Endodermal cell (in vitro differentiated cells): Measurements from ENCODE around the gene ENAH. TPM values are rescaled to one million over a fixed set of nuclear protein-coding genes. Genes with fewer than 3 reads are reported as not detected.

Source experiments
- DNase-seq: peaks from one replicate; pipeline ENCODE4 v3.0.0-alpha.2; 2017
- H3K27ac ChIP-seq: 2 replicates; pipeline ENCODE4 v1.5.1; 2013; ENCODE audit warnings: mild to moderate bottlenecking, low read depth, low read length, moderate library complexity
- H3K27me3 ChIP-seq: 2 replicates; pipeline ENCODE4 v1.6.1; 2013; ENCODE audit warnings: mild to moderate bottlenecking, low read length, moderate library complexity; ENCODE audit not compliant: insufficient read depth, control insufficient read depth, poor library complexity, severe bottlenecking
- H3K36me3 ChIP-seq: 2 replicates; pipeline ENCODE4 v1.7.0; 2013; ENCODE audit warnings: mild to moderate bottlenecking, low read length, moderate library complexity; ENCODE audit not compliant: control insufficient read depth, insufficient read depth
- H3K4me1 ChIP-seq: one replicate; pipeline ENCODE4 v1.7.0; 2013; ENCODE audit warnings: low read length; ENCODE audit not compliant: control insufficient read depth, insufficient read depth
- H3K4me3 ChIP-seq: 2 replicates; pipeline ENCODE4 v1.5.1; 2013; ENCODE audit warnings: mild to moderate bottlenecking, low read length, moderate library complexity
- H3K9ac ChIP-seq: 2 replicates; pipeline ENCODE4 v1.6.1; 2013; ENCODE audit warnings: mild to moderate bottlenecking, low read length, moderate library complexity; ENCODE audit not compliant: poor library complexity, severe bottlenecking; ENCODE audit errors: extremely low read depth
- H3K9me3 ChIP-seq: 2 replicates; pipeline ENCODE4 v1.6.1; 2013; ENCODE audit warnings: mild to moderate bottlenecking, low read length, moderate library complexity; ENCODE audit not compliant: control insufficient read depth
- H3K27ac Mint-ChIP-seq: 2 replicates; pipeline ENCODE4 v1.8.0; 2020; ENCODE audit warnings: mixed read lengths
- H3K27me3 Mint-ChIP-seq: 2 replicates; pipeline ENCODE4 v1.8.0; 2021; ENCODE audit warnings: mild to moderate bottlenecking, mixed read lengths; ENCODE audit not compliant: insufficient read depth
- H3K36me3 Mint-ChIP-seq: 2 replicates; pipeline ENCODE4 v1.8.0; 2020; ENCODE audit warnings: low read depth, mixed read lengths
- H3K4me1 Mint-ChIP-seq: 2 replicates; pipeline ENCODE4 v1.8.0; 2020; ENCODE audit warnings: mixed read lengths
- H3K4me3 Mint-ChIP-seq: 2 replicates; pipeline ENCODE4 v1.8.0; 2020; ENCODE audit warnings: mild to moderate bottlenecking, moderate library complexity, mixed read lengths
- H3K9me3 Mint-ChIP-seq: 2 replicates; pipeline ENCODE4 v1.8.0; 2020; ENCODE audit warnings: mild to moderate bottlenecking, mixed read lengths
- WGBS, 2 experiments: methylation state at CpG; one replicate each; pipeline versions ENCODE4 v1.1.5 to v1.1.7; 2013; ENCODE audit warnings: missing lambda C conversion rate in 2 of 2, mixed read lengths in 1 of 2; ENCODE audit not compliant: insufficient coverage in 1 of 2, insufficient read length in 1 of 2; 5-methylcytosine and 5-hydroxymethylcytosine counted together
- total RNA-seq, 2 donors: library from RNA; stranded (reverse); fragmentation: NEBNext Ultra II Directional in 1 of 2; extraction: Animal tissue kit (Norgen Biotek cat#: 25700) in 1 of 2; gene quantifications; 2 replicates in 1 of 2; 3 replicates in 1 of 2; pipeline ENCODE4 v1.2.1, GENCODE V29; 2021
- TF ChIP-seq, protein P1 (sequence below): fragments of 200-600 bp; sonication (generic); conservative IDR thresholded peaks from 2 replicates; pipeline ENCODE4 v1.5.0; 2021; ENCODE audit warnings: antibody characterized with exemption, mild to moderate bottlenecking

The ENAH gene
- total RNA-seq, 2 donors from 2014 or later, result 263 to 267 TPM

DNA sequence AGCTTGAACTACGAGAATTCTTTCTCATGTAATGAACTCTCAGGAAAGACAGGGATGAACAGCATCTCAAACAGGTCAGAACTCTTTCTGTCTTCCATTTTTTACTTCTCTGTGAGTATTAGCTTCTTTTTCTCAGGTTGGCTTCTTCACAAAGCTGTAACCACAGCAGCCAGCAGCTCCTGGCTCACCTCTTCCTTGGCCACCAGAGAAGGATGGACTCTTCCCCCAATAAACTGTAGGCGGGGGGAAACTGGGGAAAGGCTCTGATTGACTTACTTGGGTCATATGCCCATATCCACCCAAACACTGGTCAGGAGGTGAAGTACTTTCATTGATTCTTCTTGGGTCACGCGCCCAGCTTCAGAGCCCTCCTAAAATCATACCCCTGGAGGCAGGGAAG lies 14.4 kb upstream of the ENAH start:
- H3K27ac ChIP-seq, result no peak overlapping the region
- H3K4me1 ChIP-seq, result no peaks in the 10 kb centered on the region
- DNase-seq, result no peak
- Mint-ChIP-seq H3K27me3 (no peaks in the 10 kb centered on the region), H3K4me3 (no peak overlapping the region), H3K36me3 (no peaks in the 10 kb centered on the region), H3K4me1 (peaks cover 4% of the 10 kb centered on the region), H3K27ac (no peak overlapping the region), H3K9me3 (no peaks in the 10 kb centered on the region)
- TF ChIP-seq, protein P1, sequence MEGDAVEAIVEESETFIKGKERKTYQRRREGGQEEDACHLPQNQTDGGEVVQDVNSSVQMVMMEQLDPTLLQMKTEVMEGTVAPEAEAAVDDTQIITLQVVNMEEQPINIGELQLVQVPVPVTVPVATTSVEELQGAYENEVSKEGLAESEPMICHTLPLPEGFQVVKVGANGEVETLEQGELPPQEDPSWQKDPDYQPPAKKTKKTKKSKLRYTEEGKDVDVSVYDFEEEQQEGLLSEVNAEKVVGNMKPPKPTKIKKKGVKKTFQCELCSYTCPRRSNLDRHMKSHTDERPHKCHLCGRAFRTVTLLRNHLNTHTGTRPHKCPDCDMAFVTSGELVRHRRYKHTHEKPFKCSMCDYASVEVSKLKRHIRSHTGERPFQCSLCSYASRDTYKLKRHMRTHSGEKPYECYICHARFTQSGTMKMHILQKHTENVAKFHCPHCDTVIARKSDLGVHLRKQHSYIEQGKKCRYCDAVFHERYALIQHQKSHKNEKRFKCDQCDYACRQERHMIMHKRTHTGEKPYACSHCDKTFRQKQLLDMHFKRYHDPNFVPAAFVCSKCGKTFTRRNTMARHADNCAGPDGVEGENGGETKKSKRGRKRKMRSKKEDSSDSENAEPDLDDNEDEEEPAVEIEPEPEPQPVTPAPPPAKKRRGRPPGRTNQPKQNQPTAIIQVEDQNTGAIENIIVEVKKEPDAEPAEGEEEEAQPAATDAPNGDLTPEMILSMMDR, result no peak
- H3K27me3 ChIP-seq, result no peaks in the 10 kb centered on the region
- H3K9me3 ChIP-seq, result no peaks in the 10 kb centered on the region
- no peak overlapping the region for H3K9ac ChIP-seq
- WGBS, 2 experiments, result 92 to 100% methylated on average over 1 to 4 of the region's 4 CpGs
- H3K36me3 ChIP-seq, result no peaks in the 10 kb centered on the region
- no peak overlapping the region for H3K4me3 ChIP-seq

DNA sequence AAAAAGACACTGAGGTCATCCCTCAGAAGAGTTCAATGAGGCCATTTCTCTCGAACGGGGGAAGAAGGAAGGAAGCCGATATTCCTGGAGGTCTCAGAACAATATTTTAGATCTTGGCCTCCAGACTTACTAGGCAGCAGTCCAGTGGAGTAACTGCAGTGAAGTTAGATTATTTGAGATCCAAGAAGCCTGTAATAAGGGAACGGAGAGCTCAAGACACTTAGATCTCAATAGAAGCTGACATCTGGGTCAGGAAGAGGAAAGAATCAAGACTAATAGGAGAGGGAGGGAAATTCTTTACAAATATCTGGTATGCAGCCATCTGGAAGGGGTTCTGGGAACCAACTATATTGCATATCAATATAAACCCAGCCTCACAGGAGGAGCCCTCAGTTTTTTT lies 13.6 kb upstream of the ENAH start:
- H3K9me3 Mint-ChIP-seq, result no peaks in the 10 kb centered on the region
- no peak overlapping the region for H3K4me3 Mint-ChIP-seq
- H3K27ac Mint-ChIP-seq, result no peak overlapping the region
- Histone ChIP-seq H3K36me3 (no peaks in the 10 kb centered on the region), H3K9me3 (no peaks in the 10 kb centered on the region), H3K4me1 (no peaks in the 10 kb centered on the region), H3K9ac (no peak overlapping the region), H3K27ac (no peak overlapping the region), H3K4me3 (no peak overlapping the region), H3K27me3 (no peaks in the 10 kb centered on the region)
- H3K27me3 Mint-ChIP-seq, result no peaks in the 10 kb centered on the region
- TF ChIP-seq, protein P1, result no peak
- peaks cover 2% of the 10 kb centered on the region for H3K4me1 Mint-ChIP-seq
- no peaks in the 10 kb centered on the region for H3K36me3 Mint-ChIP-seq
- 86 to 92% methylated on average over 4 of the region's 4 CpGs for WGBS, 2 experiments
- DNase-seq, result no peak

DNA sequence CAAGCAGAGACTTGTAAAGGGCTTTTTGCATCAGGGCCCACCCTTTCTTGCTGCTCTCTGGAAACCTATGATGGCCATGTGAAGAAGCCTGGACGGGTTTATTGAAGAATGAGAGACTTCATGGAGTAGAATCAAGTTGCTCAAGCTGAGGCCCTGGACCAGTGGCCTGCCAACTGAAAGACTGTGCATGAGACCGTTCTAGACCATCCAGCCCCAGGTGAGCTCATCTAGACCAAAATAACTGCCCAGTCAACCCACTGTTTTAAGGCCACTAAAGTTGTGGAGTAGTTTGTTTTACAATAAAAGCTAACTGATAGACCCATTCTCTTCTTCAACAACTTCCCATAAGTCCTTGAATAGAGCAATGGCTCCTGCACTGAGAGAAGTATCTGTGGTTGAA lies 11.8 kb upstream of the ENAH start:
- no peak overlapping the region for H3K9ac ChIP-seq
- TF ChIP-seq, protein P1, result no peak
- H3K27ac Mint-ChIP-seq, result no peak overlapping the region
- H3K4me1 ChIP-seq, result no peaks in the 10 kb centered on the region
- H3K4me1 Mint-ChIP-seq, result no peaks in the 10 kb centered on the region
- H3K27me3 Mint-ChIP-seq, result no peaks in the 10 kb centered on the region
- no peaks in the 10 kb centered on the region for H3K27me3 ChIP-seq
- H3K4me3 ChIP-seq, result no peak overlapping the region
- no peaks in the 10 kb centered on the region for H3K36me3 Mint-ChIP-seq
- H3K4me3 Mint-ChIP-seq, result no peak overlapping the region
- DNase-seq, result no peak
- H3K9me3 ChIP-seq, result no peaks in the 10 kb centered on the region
- no peaks in the 10 kb centered on the region for H3K9me3 Mint-ChIP-seq
- 78 to 97% methylated on average over 1 to 2 of the region's 2 CpGs for WGBS, 2 experiments
- H3K36me3 ChIP-seq, result no peaks in the 10 kb centered on the region
- H3K27ac ChIP-seq, result no peak overlapping the region
